HG03135 (cell line): ENCODE results near the gene GRIN3A.
A peak's percentile ranks its signal among the peaks of the same experiment; 100 is the strongest.

Source experiments
- ATAC-seq: cut with Tn5 transposase; IDR thresholded peaks from one replicate; pipeline ENCODE4 v1.9.1; 2021; ENCODE audit warnings: mild to moderate bottlenecking, moderate library complexity; ENCODE audit not compliant: unreplicated experiment

The GRIN3A gene

DNA sequence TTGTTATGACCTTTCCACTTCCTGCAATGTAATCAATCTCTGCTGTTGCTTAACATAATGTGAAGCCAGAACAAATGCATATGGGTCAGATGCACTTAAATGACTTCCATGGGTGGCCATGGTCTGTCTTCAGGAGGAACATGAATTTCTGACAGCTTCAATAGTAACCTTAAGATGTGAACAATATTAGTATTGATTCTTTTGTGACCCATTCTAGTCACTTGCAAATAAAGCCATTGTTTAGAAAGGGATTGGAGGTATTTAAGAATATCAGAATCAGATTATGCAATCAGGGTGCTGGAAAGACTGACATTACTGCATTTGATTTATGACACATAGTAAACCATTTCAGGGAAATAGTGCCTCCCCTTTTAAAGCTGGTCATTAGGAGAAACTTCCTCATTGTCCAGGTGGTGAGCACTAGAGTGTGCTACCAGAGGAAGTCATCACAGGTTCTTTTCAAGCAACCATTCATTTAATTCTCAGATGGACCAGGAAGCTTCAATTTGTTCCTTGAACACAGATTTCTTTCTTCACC, 32.1 kb downstream of the GRIN3A start:
- ATAC-seq, result no peak

DNA sequence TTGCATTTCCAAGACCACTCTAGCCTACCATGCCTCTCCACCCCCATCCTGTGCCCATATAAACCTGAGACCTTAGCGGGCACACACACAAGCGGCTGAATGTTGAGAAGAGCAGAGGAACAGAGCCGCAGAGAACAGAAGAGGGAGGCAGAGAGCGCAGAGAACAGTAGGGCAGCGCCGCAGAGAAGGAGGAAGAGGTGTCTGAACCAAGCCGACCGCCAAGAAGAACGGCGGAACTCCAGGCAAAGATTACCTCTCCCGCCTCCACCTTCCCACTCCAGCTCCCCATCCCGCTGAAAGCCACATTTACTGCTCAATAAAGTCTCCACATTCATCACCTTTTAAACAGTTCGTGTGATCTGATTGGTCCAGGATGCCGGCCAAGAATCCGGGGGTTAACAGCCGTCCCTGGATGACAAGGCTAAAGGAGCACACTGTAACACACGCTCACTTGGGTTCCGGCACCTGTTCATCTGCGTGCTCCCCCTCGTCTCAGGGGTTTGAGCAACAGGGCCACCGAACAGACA, 33.2 kb downstream of the GRIN3A start:
- peak; percentile 73 for ATAC-seq

DNA sequence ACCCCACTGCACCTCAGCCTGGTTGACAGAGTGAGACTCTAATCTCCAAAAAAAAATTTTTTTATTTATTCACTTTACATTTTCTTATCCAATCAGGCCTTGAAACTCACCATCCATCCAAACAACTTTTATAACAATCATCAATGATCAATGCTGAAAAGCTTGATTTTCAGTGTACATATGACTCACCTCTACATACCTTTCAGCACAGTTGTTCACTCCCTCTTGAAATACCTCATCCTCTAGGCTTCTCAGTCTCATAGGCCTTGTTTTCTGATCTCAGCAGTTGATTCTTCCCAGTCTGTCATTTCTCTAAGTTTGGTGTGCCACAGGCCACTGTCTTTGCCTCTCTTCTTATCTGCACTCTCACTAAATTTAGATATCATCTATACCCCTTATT, 36.2 kb downstream of the GRIN3A start:
- no peak for ATAC-seq

DNA sequence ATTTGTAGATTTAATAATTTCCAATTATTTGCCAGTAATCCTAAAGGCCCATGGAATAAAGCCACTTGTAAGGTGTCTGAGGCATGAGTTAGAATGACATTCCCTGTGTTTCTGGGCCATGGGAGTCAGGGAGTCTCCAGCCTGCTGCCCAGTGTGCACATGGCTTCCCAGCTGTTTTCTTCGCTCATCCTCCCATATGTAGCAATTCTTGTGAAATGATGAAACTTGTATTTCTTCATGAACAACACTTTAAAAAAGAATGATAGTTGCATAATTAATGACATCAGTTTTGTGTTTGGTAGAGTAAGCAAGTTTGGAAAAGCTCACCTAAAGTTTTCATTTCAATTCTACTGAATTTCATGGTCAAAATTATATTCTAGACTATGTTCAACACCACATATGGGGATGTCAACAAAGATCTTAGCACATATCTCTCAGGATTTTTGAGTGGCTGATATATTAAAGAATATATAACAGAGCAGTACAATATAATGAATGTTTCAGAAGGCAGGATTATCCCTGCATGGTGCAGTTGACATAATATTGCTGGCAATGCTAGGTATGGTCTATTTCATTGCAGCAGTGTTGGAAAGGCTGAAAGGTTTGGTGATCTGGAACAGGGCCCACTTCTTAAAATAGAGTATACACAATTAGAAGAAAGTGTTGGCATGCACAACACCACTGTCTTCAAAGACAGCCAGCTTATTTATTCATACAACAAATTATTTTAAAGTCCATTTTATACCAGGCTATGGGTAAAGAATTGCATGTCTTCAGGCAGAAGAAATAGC, 44.7 kb downstream of the GRIN3A start:
- no peak for ATAC-seq

DNA sequence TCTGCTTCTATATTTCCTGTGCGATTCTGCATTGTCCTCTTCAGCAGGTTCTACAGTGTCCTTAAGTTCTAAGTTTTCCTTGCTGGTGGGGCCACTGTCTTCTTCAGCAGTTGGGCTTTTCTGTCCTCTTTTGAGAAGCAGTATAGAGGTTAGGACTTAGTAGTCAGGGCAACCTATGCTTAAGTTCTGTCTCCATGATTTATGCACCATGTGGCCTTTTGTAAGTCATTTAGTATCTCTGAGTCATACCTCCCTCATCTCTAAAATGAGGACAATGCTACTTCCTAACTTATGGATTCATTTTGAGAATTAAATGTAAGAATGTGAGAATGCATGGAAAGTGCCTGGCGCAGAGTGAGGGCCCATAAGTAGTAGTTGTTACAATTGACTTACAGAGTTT, 46.8 kb downstream of the GRIN3A start:
- ATAC-seq, result no peak

DNA sequence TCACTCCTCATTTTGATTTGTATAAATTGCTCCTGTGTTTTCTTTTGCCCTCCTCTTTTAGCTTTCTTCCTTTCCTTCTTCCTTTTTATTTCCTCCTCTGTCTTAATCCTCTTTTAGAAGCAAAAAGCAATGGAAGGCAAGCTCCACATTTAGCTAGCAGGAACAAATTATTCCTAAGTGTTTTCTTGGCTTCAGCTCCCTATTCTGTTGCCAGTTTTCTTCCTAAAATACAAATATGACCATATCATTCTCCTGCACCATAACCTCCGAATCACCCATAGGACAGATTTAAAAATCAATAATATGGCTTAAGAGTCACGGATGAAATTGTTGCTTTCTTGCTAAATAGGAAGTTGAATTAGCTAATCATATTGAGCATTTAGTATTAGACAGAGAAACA, 49.4 kb downstream of the GRIN3A start:
- ATAC-seq, result no peak

DNA sequence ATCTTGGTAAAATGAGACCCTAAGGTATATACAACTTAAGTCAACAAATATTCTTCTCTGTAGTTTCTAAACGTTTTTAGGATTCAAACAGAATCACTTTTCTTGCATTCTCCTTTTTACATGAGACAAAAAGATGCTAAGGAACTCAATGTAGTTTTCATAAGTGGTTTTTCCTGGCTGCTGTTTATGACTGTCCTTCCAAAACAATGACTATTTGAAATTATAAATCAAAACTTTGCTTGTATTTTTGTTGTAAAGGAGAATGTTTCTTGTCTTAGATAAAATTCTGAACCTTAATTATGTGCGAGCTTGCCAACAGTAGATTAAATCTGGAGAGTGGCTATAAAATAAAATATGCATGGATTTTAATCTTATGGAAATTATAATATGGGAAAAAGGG, 53.8 kb downstream of the GRIN3A start:
- ATAC-seq, result no peak

DNA sequence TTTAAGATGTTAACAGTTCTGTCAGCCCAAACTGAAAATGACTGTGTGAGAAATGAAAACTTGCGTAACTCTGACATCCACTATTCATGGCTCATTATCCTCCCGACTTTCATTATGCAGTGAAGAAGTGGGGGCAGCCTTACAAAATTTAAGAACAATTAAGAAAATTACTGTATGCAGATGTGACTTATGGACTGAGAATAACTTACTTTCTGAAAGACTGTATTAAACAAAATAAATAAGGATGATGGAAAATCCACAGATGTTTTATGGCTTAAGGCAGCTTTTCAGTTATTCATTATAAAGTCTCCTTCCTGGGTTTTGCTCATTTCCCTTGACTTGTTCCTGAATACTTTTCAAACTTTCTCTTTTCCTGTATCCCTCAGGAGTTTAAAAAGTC, 55.2 kb downstream of the GRIN3A start:
- ATAC-seq, result no peak

DNA sequence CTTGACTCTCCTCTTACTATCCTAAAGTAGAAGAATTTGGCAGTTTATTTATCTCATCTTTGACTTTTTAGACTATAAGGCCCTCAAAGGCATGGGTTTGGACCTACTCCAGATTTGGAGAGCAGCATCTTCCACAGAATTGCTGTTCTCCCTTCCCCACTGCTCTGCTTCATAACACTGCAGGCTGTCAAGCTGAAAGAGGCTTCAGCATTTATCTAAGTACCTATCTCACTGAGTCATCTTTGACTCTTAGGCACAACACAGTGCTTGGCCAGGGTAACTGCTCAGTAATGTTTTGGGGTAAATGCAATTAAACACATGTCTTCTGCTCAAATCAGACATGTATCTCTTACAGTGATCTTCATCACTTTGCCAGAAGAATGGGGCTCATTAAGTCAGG, 60.6 kb downstream of the GRIN3A start:
- ATAC-seq, result no peak

DNA sequence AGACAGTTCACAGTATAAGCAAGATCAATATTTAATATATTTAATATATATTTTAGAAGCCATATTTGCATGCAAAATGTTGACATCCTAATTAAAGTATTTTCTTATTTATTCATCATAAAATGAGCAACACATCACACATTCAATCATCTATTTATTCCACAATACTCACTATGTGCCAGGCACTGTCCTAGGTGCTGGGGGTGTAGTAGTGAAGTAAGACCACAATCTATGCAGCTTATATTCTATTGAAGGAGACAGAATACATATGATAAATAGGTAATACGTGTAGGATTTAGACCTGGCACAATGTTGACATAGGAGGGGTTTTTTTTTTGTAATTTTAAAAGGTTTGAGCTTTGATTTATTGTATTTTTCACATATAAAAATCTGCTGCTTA, 63.1 kb downstream of the GRIN3A start:
- ATAC-seq, result no peak

DNA sequence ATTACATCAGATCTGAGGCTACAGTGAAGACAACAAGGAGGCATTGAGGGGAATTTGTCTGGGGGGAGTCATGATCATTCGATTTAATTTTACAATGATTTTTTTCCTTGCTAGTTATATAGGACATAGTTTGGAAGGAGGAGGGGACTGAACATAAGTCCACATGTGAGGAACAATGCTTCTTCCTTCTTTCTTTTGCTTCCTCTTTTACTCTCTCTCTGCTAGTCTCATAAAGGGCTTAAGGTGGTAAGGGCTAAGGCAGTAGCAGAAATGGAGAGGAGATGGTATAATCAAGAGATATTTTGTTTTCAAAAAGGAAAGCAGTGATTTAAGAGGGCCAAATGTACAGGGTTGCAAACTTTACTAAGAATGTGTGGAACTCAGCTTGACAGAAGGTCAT, 64.3 kb downstream of the GRIN3A start:
- no peak for ATAC-seq

DNA sequence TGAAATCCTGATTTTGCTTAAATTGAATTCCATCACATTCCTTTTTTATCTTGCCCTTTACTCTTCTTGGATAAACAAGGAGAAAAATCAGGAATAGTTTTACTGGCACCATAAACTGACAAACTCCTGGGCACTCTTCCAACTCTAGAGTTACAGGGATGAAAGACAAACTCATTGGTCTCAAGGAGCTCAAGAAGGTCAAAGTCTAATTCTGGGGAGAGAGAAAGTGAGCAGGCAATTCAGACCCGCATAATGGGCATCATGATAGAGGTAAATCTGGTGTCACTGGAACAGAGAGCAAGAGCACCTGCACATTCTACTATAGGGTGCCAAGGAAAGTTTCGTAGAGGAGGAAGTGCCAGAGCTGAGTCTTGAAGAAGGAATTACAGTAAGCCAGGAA, 64.8 kb downstream of the GRIN3A start:
- ATAC-seq, result no peak

DNA sequence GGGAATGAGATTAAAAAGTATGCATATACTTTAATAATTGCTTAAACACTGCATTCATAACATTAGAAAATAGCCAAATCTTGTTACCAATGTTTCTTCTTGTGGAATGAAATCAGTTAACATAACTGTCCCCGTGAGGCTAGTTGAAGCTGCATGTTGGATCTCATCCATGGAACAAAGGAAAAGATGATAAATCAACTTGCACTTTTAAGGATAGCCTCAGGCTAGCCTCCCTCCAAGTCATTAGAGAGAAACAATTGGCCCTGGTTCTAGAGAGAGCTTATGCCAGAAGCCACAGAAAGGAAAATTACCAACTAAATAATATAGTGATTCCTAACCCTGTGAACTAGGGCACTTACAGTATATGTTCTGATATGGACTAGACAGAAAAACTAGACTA, 66.9 kb downstream of the GRIN3A start:
- ATAC-seq, result no peak

DNA sequence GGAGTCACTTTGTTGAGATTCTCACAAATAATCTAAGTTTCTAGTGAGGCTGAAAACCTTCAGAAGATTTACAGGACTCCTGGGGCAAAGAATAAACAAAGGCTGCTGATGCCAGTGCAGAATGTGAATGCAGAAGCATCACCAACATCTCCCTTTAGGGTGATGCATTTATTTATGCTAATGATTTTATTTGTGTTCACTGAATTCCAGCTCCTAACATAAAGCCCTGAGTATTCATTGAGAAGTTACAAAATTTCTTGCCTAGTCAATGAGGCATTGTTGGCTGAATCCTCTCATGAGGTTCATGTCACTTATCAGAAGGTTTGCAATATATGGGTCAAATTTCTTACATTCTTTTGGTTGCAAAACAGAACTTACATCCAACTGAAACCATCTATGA, 70.0 kb downstream of the GRIN3A start:
- no peak for ATAC-seq

DNA sequence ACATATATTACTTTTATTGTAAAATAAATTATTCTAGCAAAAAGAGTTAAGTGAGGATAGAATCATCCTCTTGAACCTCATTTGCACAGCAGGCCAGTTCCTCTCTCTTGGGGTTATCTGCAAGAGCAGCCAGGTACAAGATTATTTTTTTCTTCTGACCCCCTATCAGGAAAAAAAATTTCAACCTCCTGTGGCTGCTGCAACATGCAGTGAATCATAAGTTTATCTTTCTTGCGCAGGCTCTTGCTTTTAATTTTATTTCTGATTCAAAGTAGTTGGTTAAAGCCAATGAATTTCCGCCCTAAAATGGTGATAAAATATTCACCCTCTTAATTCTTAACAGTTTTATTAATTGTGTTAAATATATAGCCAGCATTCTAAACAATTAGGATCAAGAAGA, 74.0 kb downstream of the GRIN3A start:
- no peak for ATAC-seq

DNA sequence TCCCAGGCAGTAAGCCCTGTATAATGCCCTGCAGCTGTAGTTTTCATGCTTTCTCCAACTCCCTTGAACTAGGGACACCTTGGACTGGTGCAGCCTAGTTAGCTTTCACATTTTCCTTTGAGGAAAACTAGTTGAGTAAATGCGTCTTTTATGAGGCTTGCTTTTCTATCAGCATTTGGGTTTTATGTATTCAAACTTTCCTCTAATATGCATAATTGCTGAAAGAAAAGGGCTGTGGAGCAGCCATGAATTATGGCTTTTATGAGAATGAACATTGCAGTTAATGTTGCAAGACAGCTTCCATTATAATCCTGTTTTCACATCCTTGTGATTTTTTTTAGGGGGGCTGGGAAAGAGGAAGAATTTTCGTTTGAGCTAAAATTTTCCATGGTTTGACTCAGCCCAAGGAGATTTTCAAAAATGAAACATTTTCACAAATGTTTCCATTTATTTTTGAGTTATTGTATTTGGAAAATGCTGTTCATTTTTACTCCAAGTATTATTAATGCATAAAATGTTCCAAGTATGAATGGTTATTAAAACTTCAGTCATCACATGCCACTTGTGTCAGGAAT, 85.8 kb downstream of the GRIN3A start:
- ATAC-seq, result no peak

DNA sequence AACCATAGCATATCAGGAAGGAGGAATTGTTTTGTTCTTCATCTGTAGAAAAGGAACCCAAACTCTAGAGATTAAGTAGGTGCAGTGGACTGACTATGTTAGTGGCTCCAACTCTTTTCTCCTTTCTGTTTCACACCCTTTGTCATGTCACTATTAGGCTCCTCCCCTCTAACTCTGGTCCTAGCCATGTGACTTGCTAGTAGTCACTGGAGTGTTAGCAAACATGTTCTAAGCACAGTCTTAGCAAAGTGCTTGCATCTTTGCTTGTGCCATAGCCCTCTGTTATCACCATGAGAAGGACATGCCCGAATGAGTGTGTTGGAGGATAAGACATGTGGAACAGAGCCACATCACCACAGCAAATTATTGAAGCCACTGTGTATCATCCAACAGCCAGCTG, 88.3 kb downstream of the GRIN3A start:
- ATAC-seq, result no peak

DNA sequence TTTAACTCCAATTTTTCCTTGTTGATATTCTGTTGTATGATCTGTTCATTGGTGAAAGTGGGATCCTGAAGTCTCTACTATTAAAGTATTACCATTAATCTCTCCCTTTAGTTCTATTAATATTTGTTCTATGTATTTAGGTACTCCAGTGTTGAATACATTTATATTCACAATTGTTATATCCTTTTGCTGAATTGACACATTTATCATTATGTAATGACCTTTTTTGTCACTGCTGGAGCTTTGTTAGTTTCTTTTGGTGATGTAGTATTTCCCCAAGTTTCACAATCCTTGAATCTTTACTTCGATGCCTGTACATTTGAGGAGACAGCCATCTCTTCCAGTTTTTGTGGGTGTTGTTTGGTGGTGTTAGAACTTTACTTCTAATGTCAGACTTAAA, 90.0 kb downstream of the GRIN3A start:
- no peak for ATAC-seq

DNA sequence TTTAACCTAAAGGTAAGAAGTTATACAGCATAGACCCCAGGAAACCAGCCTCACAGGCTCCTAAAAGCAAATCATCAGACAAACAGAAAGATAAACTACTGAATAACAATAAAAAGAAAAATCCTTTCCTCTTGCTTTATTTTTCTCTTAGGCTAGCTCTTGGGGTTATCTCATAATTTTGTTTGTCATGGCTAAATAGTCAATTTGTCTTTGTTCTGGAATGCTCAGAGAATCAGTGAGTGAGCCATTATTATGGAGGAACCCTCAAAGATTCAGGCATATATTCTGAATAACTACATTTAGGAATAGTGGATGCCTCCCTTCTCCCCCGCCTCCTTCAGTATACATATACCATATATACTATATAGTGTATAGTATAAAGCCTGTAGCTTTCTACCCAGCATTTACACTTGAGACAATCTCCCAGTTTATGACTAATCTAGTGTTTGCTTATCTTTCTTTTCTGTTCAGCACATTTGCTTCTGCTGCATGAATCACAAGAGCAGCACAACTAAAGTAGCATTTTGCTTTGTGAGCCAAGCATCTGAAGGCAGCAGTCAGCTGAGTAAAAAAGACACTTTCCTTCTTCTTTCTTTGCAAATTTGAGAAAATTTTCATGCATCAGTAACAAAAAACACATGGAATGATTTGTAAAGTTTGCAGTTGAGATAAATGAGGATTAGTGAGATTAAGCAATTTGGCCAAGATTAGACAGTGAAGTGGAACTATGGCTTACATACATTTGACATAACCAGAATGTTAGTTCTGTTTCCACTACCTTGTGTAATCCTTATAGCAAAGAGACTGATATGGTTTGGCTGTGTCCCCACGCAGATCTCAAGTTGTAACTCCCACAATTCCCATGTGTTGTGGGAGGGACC, 98.4 kb downstream of the GRIN3A start:
- ATAC-seq, result no peak

DNA sequence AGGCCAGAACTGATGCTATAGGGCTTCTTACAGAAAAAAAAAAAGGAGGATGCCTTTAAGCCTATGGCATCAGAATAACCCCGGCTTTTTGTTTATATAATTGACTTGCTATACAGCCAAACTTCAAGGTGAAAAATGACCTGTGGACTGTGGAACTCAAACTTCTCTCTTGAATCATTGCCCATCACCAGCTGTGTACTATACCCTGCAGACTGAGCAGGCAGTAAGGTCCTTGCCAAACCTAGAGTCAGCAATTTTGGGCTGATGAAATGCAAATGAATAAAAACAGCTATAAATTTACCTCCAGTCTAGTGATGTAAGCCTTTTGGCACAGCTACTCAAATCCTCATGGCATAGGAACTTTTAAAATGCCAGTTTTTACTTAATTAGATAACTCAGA, 99.1 kb downstream of the GRIN3A start:
- no peak for ATAC-seq

DNA sequence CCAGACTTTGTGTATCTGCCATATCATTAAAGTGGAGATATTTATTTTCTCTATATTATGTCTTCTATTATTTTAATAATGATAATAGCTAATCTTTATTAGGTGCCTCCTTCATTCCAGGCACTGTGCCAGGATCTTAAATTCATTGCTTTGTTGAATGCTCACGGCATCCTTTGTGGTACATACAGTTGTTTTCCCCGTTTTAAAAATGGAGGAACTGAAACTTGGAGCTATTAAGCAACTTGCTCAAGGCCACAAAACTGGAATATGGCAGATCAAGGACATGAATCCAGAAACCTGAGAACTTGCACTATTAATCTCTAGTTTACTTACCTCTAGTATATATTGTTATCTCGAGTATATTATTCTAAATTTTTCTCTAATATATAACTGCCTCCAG, 102.2 kb downstream of the GRIN3A start:
- ATAC-seq, result no peak
